Measurements from ENCODE around the gene THAP11.
A peak's percentile ranks its signal among the peaks of the same experiment; 100 is the strongest.

Gene THAP11

GRCh38 chr16:67885545-67885944 lies 43.4 kb downstream of the THAP11 start:
- DNase-seq, result no peak

- no peak for DNase-seq
These were observed 43.9 kb downstream of the THAP11 start for GRCh38 chr16:67885976-67886375.

- DNase-seq, result no peak
These were observed 44.3 kb downstream of the THAP11 start for GRCh38 chr16:67886387-67886786.

GRCh38 chr16:67888331-67888730 lies 46.2 kb downstream of the THAP11 start:
- DNase-seq, result no peak

GRCh38 chr16:67892375-67892774 lies 50.3 kb downstream of the THAP11 start:
- DNase-seq, result no peak

- peak; percentile 92 for DNase-seq
These were observed 51.0 kb downstream of the THAP11 start, which contains the start of gene PSKH1 for GRCh38 chr16:67892899-67893742. Gene PSKH1, plus strand, starts transcription at chr16:67893254. Its CDS starts 15,496 bp downstream, at chr16:67908750.

Measured in activated gamma-delta T cell (primary cell).